ENCODE data around the gene SEC31B. TPM values are rescaled to one million over a fixed set of nuclear protein-coding genes. Genes with fewer than 3 reads are reported as not detected.

SEC31B gene
- polyA plus RNA-seq, 3 donors = 0.05 to 50.2 (median 0.09) TPM

- 90% methylated on average over 1 of the region's 2 CpGs for WGBS (ENCODE audit: insufficient coverage)
Observed at GRCh38 chr10:100554902-100555301, 35.2 kb upstream of the SEC31B start.

GRCh38 chr10:100553929-100554328, 34.3 kb upstream of the SEC31B start:
- Histone ChIP-seq H4K20me1 (ENCODE audit: insufficient read depth, low read length) (no peaks in the 10 kb centered on the region), H3K27ac (ENCODE audit: low read depth in 1 of 2, low read length in 2 of 2) (no peak overlapping the region), H3K79me2 (ENCODE audit: insufficient read depth, low read length) (no peaks in the 10 kb centered on the region), H3K27me3 (ENCODE audit: control insufficient read depth in 2 of 2, insufficient read depth in 2 of 2, low read length in 2 of 2) (no peaks in the 10 kb centered on the region), H3K9me3 (replicated peaks in 1 of 2; ENCODE audit: control insufficient read depth in 1 of 2, insufficient read depth in 1 of 2, low read length in 2 of 2) (no peaks in the 10 kb centered on the region), H2AFZ (ENCODE audit: insufficient read depth, low read depth, low read length, poor library complexity, severe bottlenecking) (no peak overlapping the region), H3K36me3 (replicated peaks in 1 of 2; ENCODE audit: control insufficient read depth in 1 of 2, insufficient read depth in 2 of 2, low read length in 2 of 2) (peaks cover 17 to 57% of the 10 kb centered on the region in 2 donors), H3K4me1 (ENCODE audit: control insufficient read depth in 1 of 2, insufficient read depth in 2 of 2, low read length in 2 of 2) (peaks cover 14 to 16% of the 10 kb centered on the region in 2 donors), H3K4me3 (replicated peaks in 1 of 3; ENCODE audit: low read depth in 2 of 3, low read length in 3 of 3) (no peak overlapping the region), H3K9ac (ENCODE audit: insufficient read depth, low read length, poor library complexity, severe bottlenecking) (no peak overlapping the region), H3K4me2 (replicated peaks; ENCODE audit: extremely low read depth, low read length, poor library complexity, severe bottlenecking) (no peak overlapping the region)
- Mint-ChIP-seq H3K4me1 (peaks cover 34% of the 10 kb centered on the region), H3K27me3 (ENCODE audit: low read depth in 3 of 3) (peaks cover 0 to 2% (median 0%) of the 10 kb centered on the region in 3 donors), H3K9me3 (no peaks in the 10 kb centered on the region), H3K36me3 (peaks cover 55 to 61% of the 10 kb centered on the region in 2 donors), H3K4me3 (no peak overlapping the region), H3K27ac (no peak overlapping the region)
- DNase-seq = no peak
- no peak for TF ChIP-seq CTCF (IDR thresholded peaks at IDR 0.05)
- no CpG with 5 or more reads among the region's 3 CpGs for WGBS (ENCODE audit: insufficient coverage)
- intact Hi-C loops (cut with micrococcal nuclease) = no loop called here

More at GRCh38 chr10:100554902-100555301, 35.2 kb upstream of the SEC31B start:
- Histone ChIP-seq H3K9ac (ENCODE audit: insufficient read depth, low read length, poor library complexity, severe bottlenecking) (no peak overlapping the region), H2AFZ (ENCODE audit: insufficient read depth, low read depth, low read length, poor library complexity, severe bottlenecking) (no peak overlapping the region), H3K4me2 (replicated peaks; ENCODE audit: extremely low read depth, low read length, poor library complexity, severe bottlenecking) (no peak overlapping the region), H3K9me3 (replicated peaks in 1 of 2; ENCODE audit: control insufficient read depth in 1 of 2, insufficient read depth in 1 of 2, low read length in 2 of 2) (no peaks in the 10 kb centered on the region), H3K4me3 (replicated peaks in 1 of 3; ENCODE audit: low read depth in 2 of 3, low read length in 3 of 3) (no peak overlapping the region), H3K27ac (ENCODE audit: low read depth in 1 of 2, low read length in 2 of 2) (no peak overlapping the region), H3K4me1 (ENCODE audit: control insufficient read depth in 1 of 2, insufficient read depth in 2 of 2, low read length in 2 of 2) (peaks cover 14 to 16% of the 10 kb centered on the region in 2 donors), H4K20me1 (ENCODE audit: insufficient read depth, low read length) (no peaks in the 10 kb centered on the region), H3K36me3 (replicated peaks in 1 of 2; ENCODE audit: control insufficient read depth in 1 of 2, insufficient read depth in 2 of 2, low read length in 2 of 2) (peaks cover 8 to 48% of the 10 kb centered on the region in 2 donors), H3K79me2 (ENCODE audit: insufficient read depth, low read length) (no peaks in the 10 kb centered on the region), H3K27me3 (ENCODE audit: control insufficient read depth in 2 of 2, insufficient read depth in 2 of 2, low read length in 2 of 2) (no peaks in the 10 kb centered on the region)
- no peak for DNase-seq
- Mint-ChIP-seq H3K4me1 (peaks cover 34% of the 10 kb centered on the region), H3K36me3 (peaks cover 46 to 53% of the 10 kb centered on the region in 2 donors), H3K27me3 (ENCODE audit: low read depth in 3 of 3) (peaks cover 0 to 2% (median 0%) of the 10 kb centered on the region in 3 donors), H3K27ac (no peak overlapping the region), H3K4me3 (no peak overlapping the region), H3K9me3 (no peaks in the 10 kb centered on the region)
- intact Hi-C loops (cut with micrococcal nuclease) = no loop called here
- TF ChIP-seq CTCF (IDR thresholded peaks at IDR 0.05) = no peak

All from CD14-positive monocyte (primary cell).